K562 (cell line): Measurements from ENCODE around the gene LDAH. TPM values are rescaled to one million over a fixed set of nuclear protein-coding genes. Genes with fewer than 3 reads are reported as not detected.

Experiments
- ATAC-seq: fragments of 200-7000 bp; cut with Tn5 transposase; 3 replicates; pipeline ENCODE4 v1.9.1; 2020; ENCODE audit warnings: moderate library complexity
- BruUV-seq: library from RNA; stranded (reverse); fragments of 400-500 nt; replicated peaks from 2 replicates; lab custom pipeline; 2021; lab: Mats Ljungman, UMichigan
- CTCF ChIA-PET: fragments of 300-600 bp; formaldehyde crosslinking; extraction: SDS; loops from one replicate; lab custom pipeline; 2021; ENCODE audit warnings: low intra/inter-chr PET ratio; lab: Yijun Ruan, JAX
- POLR2A ChIA-PET: fragments of 300-600, 350-650 bp; sonication (Branson Sonifier 250); formaldehyde crosslinking; extraction: SDS; loops from one replicate; lab custom pipeline; 2021; ENCODE audit warnings: antibody characterized with exemption, inconsistent platforms; lab: Yijun Ruan, JAX
- DNase-seq, 4 experiments: peaks; one replicate each; pipeline versions ENCODE4 v3.0.0 to v3.0.0-alpha.2; 2011 to 2018; ENCODE audit warnings: low spot score in 3 of 4, mixed read lengths in 3 of 4; ENCODE audit errors: extremely low read depth in 1 of 4
- FAIRE-seq: peaks from 2 replicates; lab custom pipeline; 2011; peaks lifted over from hg19 to GRCh38; lab: Jason Lieb, UNC
- H2AFZ ChIP-seq: 2 replicates; pipeline ENCODE4 v1.6.0; 2011; ENCODE audit warnings: low read depth, low read length, control low read depth, inconsistent platforms
- H3K27ac ChIP-seq: fragments of 200-600 bp; 3 replicates; pipeline ENCODE4 v1.8.0; 2011; ENCODE audit warnings: low read depth, mild to moderate bottlenecking, control low read depth, inconsistent platforms, low read length, moderate library complexity, mixed read lengths; ENCODE audit errors: extremely low read depth
- H3K27me3 ChIP-seq, 2 experiments: fragments of 300-600 bp in 1 of 2; 2 replicates in 1 of 2; 3 replicates in 1 of 2; pipeline versions ENCODE4 v1.6.0 to v1.8.0; 2011; ENCODE audit warnings: inconsistent platforms in 2 of 2, low read length in 2 of 2, mild to moderate bottlenecking in 1 of 2, mixed read lengths in 1 of 2, moderate library complexity in 1 of 2; ENCODE audit not compliant: control insufficient read depth in 2 of 2, insufficient read depth in 2 of 2
- H3K36me3 ChIP-seq: fragments of 300-600 bp; 3 replicates; pipeline ENCODE4 v1.8.0; 2011; ENCODE audit warnings: mild to moderate bottlenecking, low read length, inconsistent platforms; ENCODE audit not compliant: control insufficient read depth, insufficient read depth
- H3K4me1 ChIP-seq, 2 experiments: fragments of 200-600 bp in 1 of 2; replicated peaks in 1 of 2; 2 replicates in 1 of 2; 3 replicates in 1 of 2; pipeline versions ENCODE4 v1.5.1 to v1.8.0; 2011; ENCODE audit warnings: inconsistent platforms in 2 of 2, low read length in 2 of 2, mild to moderate bottlenecking in 1 of 2, mixed read lengths in 1 of 2, moderate library complexity in 1 of 2; ENCODE audit not compliant: control insufficient read depth in 2 of 2, insufficient read depth in 2 of 2
- H3K4me2 ChIP-seq: 2 replicates; pipeline ENCODE4 v1.6.1; 2011; ENCODE audit warnings: low read length, control low read depth, inconsistent platforms, mixed read lengths; ENCODE audit not compliant: insufficient read depth
- H3K4me3 ChIP-seq: fragments of 200-600 bp; sonication (generic), shearing (Covaris generic); 2 replicates; pipeline ENCODE4 v1.5.1; 2016; ENCODE audit warnings: control low read depth, inconsistent platforms
- H3K79me2 ChIP-seq: fragments of 200-600 bp; 3 replicates; pipeline ENCODE4 v1.8.0; 2011; ENCODE audit warnings: low read length, inconsistent platforms; ENCODE audit not compliant: control insufficient read depth, insufficient read depth
- H3K9ac ChIP-seq, 2 experiments: 2 replicates each; pipeline versions ENCODE4 v1.6.0 to v1.6.1; 2011; ENCODE audit warnings: low read depth in 2 of 2, low read length in 2 of 2, control low read depth in 1 of 2, inconsistent platforms in 1 of 2, mild to moderate bottlenecking in 1 of 2, mixed read lengths in 1 of 2; ENCODE audit not compliant: insufficient read depth in 1 of 2
- H3K9me1 ChIP-seq: one replicate; pipeline ENCODE4 v1.6.0; 2011; ENCODE audit warnings: inconsistent platforms, mild to moderate bottlenecking, low read length, moderate library complexity; ENCODE audit not compliant: control insufficient read depth, insufficient read depth
- H3K9me3 ChIP-seq: replicated peaks from 2 replicates; pipeline ENCODE4 v1.5.1; 2011; ENCODE audit warnings: low read depth, low read length, inconsistent platforms; ENCODE audit not compliant: control insufficient read depth, insufficient read depth
- H4K20me1 ChIP-seq: replicated peaks from 2 replicates; pipeline ENCODE4 v1.6.1; 2011; ENCODE audit warnings: low read length, inconsistent platforms, mixed read lengths; ENCODE audit not compliant: control insufficient read depth, insufficient read depth
- BHLHE40 ChIP-seq: IDR thresholded peaks from 2 replicates; pipeline ENCODE4 v1.6.1; 2011; ENCODE audit warnings: low read length, improper control_type of control experiment
- BRF1 ChIP-seq: IDR thresholded peaks from 3 replicates; pipeline ENCODE4 v1.6.1; 2011; ENCODE audit warnings: borderline replicate concordance, mild to moderate bottlenecking; ENCODE audit not compliant: insufficient read length; ENCODE audit errors: extremely low read depth
- FOXJ3 ChIP-seq: sonication (generic); formaldehyde crosslinking; IDR thresholded peaks from 2 replicates; pipeline ENCODE4 v1.4.0; 2020; ENCODE audit warnings: mild to moderate bottlenecking, missing genetic modification reagents
- POLR2A ChIP-seq: fragments of 450-650 bp; conservative IDR thresholded peaks from 2 replicates; pipeline ENCODE4 v1.6.1; 2016
- WGBS: fragments of 100-300 bp; shearing (Covaris generic); methylation state at CpG from one replicate; pipeline ENCODE4 v1.1.6; 2016; ENCODE audit warnings: low coverage, mixed read lengths; ENCODE audit not compliant: insufficient coverage; ENCODE audit errors: missing lambda C conversion rate; 5-methylcytosine and 5-hydroxymethylcytosine counted together
- in situ Hi-C: fragments of 300-500 bp; cut with MboI; formaldehyde crosslinking; loops from 4 replicates; pipeline ENCODE4 v1.15.0; 2018; ENCODE audit warnings: inconsistent platforms, mixed read lengths
- intact Hi-C: fragments of 100-400 bp; cut with micrococcal nuclease; formaldehyde crosslinking; loops from 2 replicates; pipeline ENCODE4 v1.14.2; 2022
- polyA plus RNA-seq, 8 experiments: library from polyadenylated mRNA; depleted of rRNA in 4 of 8; stranded (reverse) in 5 of 8; unstranded in 3 of 8; fragments of >200 nt; fragmentation: Nextera tagmentation in 2 of 8; fragmentation: Illumina TruSeq in 1 of 8; extraction: Ambion mirVana in 2 of 8; extraction: Trizol in 1 of 8; gene quantifications; 2 replicates each; pipeline versions ENCODE4 v1.2.1 to v1.2.3, GENCODE V29; 2011 to 2014; ENCODE audit warnings: inconsistent platforms in 1 of 8, missing spikeins in 1 of 8
- total RNA-seq, 7 experiments: library from RNA; depleted of rRNA in 6 of 7; stranded (reverse); fragments of >200 nt in 6 of 7; fragmentation: Illumina TruSeq in 2 of 7; extraction: Trizol in 2 of 7; gene quantifications; 2 replicates each; pipeline versions ENCODE4 v1.2.1 to v1.2.3, GENCODE V29; 2011 to 2021; ENCODE audit warnings: low replicate concordance in 1 of 7

The LDAH gene
- total and polyA plus RNA-seq, 9 of the 15 experiments (the other 6 are each of a cell fraction or from before 2014, with no cell fraction given) = 22.3 to 60.1 (median 40.0) TPM

- no peak for ATAC-seq
- Histone ChIP-seq H3K9me1 (no peaks in the 10 kb centered on the region), H3K4me2 (no peak overlapping the region), H3K9ac (no peak overlapping the region), H3K4me3 (no peak overlapping the region), H3K36me3 (no peaks in the 10 kb centered on the region), H2AFZ (no peak overlapping the region), H3K9me3 (no peaks in the 10 kb centered on the region), H4K20me1 (no peaks in the 10 kb centered on the region), H3K79me2 (no peaks in the 10 kb centered on the region), H3K27me3 (0 out of 5 replicates have a peak, but pooled peaks cover 0 to 2% of the 10 kb centered on the region in 2 experiments), H3K27ac (no peak overlapping the region), H3K4me1 (peaks cover 7 to 14% of the 10 kb centered on the region in 2 experiments; a peak in 4 of 5 replicates)
- TF ChIP-seq BHLHE40 (no peak), FOXJ3 (CRISPR knock-in tag) (no peak), POLR2A (no peak), BRF1 (no peak)
- intact Hi-C loops = loop anchor here (2.0 kb wide), 1 partner anchor 246 kb away; no protein-coding TSS in a partner anchor
- no peak for DNase-seq
- no TSS peak for BruUV-seq
- ChIA-PET POLR2A (interaction anchor here (0.6 to 1.5 kb wide), 8 partner anchors 8 to 1351 kb away, joined by 3 to 7 read pairs (median 4); partner anchors contain the start of genes HS1BP3 and RHOB), CTCF (interaction anchor here (0.9 to 1.4 kb wide), 4 partner anchors 200 to 246 kb away, joined by 3 to 8 read pairs (median 4); no protein-coding TSS in a partner anchor)
- no peak for FAIRE-seq
- in situ Hi-C loops = no loop called here
- WGBS = 60% methylated on average over 7 of the region's 7 CpGs
Observed at GRCh38 chr2:20643060-20643459, 179.8 kb downstream of the LDAH start.
